Stimulated activated naive B cell treated with anti-CD40 and anti-IgM and Interleukin-4, amounts not matched to agents 10 μg/mL and 1 μg/mL and 100 μg/mL, for 72 hours (primary cell): Measurements from ENCODE around the gene ECE1.
"Not testable (repeated sequence)": the region's sequence is repeated elsewhere in the genome, so short reads cannot be mapped to it uniquely, and the experiment has no call there.

Experiments used
- ATAC-seq, 2 donors: fragments of 150-1000 bp; cut with Tn5 transposase; replicated peaks; 2 replicates each; pipeline ENCODE4 v1.10.0; 2021; ENCODE audit warnings: moderate library complexity in 1 of 2
- DNase-seq: peaks from one replicate; pipeline ENCODE4 v3.0.0; 2021
- H3K27ac Mint-ChIP-seq: one replicate; pipeline ENCODE4 v1.8.0; 2022; ENCODE audit warnings: mild to moderate bottlenecking, mixed read lengths
- H3K27me3 Mint-ChIP-seq, 2 donors: one replicate each; pipeline ENCODE4 v1.8.0; 2022; ENCODE audit warnings: mixed read lengths in 2 of 2
- H3K36me3 Mint-ChIP-seq, 2 donors: one replicate each; pipeline ENCODE4 v1.8.0; 2022; ENCODE audit warnings: mixed read lengths in 2 of 2, mild to moderate bottlenecking in 1 of 2
- H3K4me1 Mint-ChIP-seq, 2 donors: one replicate each; pipeline ENCODE4 v1.8.0; 2022; ENCODE audit warnings: mixed read lengths in 2 of 2, mild to moderate bottlenecking in 1 of 2
- H3K4me3 Mint-ChIP-seq, 2 donors: one replicate each; pipeline ENCODE4 v1.8.0; 2022; ENCODE audit warnings: mild to moderate bottlenecking in 2 of 2, mixed read lengths in 2 of 2, moderate library complexity in 1 of 2
- H3K9me3 Mint-ChIP-seq, 2 donors: one replicate each; pipeline ENCODE4 v1.8.0; 2022; ENCODE audit warnings: mixed read lengths in 2 of 2, mild to moderate bottlenecking in 1 of 2

The ECE1 gene

DNA sequence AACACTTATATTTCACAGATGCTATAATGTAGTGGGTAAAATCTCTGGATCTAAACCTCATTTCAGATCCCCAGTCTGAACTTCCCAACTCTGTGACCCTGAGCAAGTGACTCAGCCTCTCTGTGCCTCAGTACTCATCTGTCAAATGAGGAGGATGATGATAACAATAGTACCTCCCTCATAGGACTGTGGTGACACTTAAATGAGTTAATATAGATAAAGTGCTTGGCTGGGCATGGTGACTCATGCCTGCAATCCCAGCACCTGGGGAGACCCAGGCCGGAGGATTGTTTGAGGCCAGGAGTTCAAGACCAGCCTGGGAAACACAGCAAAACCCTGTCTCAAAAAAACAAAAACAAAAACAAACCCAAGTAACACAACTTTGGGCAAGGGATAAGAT lies 4.7 kb upstream of the ECE1 start:
- ATAC-seq: peak; percentile 22 to 32
- H3K4me3 Mint-ChIP-seq: peak overlapping the region; percentile 78 to 80
- H3K27me3 Mint-ChIP-seq: no peaks in the 10 kb centered on the region
- peak; percentile 55 for DNase-seq
- no peaks in the 10 kb centered on the region for H3K9me3 Mint-ChIP-seq
- H3K36me3 Mint-ChIP-seq: peaks cover 12 to 31% of the 10 kb centered on the region in 2 donors
- peaks cover 61 to 91% of the 10 kb centered on the region in 2 donors for H3K4me1 Mint-ChIP-seq
- H3K27ac Mint-ChIP-seq: peak overlapping the region; percentile 99

DNA sequence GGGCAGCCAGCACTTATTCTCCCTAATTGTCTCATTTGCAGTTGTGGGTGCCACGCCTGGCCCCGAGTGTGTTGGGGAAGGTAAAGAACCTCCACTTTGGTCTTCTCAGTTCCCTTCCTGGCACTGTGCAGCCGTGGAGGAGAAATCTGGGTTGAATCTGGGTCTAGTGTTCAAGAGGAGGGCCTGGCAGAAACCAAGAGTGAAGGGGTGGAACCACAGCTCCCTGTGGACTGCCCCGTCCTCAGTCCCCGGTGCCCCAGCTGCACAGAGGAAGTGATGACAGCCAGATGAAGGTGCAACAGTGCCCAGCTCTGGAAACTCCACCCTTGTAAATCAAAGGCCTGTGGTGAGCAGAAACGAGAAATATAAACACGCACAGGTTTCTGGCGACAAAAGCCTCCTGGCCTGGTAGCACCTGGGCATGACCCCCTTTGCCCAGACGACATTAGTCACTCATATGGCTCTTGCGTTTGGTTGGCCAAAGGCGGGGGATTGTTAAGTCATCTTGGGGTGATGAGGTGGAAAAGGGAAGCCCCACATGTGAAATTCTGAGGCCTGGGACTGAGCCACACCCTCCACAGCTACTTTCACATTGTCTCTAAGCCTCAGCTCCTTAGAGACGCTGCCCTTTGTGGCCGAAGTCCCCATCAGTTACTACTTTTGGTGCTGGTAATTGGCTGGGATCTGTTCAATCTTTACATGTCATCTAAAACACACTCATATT lies 4.2 kb upstream of the ECE1 start:
- H3K4me1 Mint-ChIP-seq: peaks cover 59 to 88% of the 10 kb centered on the region in 2 donors

DNA sequence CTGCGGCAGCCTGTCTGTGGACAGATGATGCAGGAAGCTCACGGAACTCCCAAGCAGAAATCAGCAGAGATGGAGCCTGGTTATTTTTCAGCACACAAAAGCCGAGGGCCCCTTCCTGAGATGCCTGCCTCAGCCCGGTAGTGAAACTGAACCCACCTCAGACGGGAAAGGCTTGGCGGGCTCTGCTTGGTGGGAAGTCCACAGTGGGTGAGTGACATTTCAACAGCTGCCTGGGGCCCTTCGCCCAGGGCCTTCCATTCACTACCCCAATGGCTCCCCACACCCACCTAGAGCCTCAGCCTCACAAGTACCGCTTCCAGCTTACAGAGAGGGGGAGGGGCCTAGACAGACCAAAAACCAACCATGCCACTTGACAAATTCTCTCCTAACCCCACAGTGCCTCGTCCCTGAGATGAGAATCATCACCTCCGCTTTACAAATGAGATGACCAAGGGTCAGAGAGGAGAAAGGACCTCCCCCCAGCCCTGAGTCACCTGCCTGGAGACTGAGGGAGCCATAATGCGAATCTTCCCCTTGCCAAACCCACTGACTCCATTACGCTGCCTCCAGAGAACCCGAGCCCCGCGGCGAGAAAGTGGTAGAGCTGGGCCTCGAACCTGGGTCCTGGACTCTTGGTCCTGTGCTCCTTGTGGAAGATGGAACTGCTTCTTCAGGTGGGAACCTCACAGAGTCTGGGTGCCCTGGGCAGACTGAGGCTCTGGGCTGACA lies 3.4 kb upstream of the ECE1 start:
- no peaks in the 10 kb centered on the region for H3K9me3 Mint-ChIP-seq
- H3K36me3 Mint-ChIP-seq: peaks cover 18 to 32% of the 10 kb centered on the region in 2 donors

More for the DNA sequence above, 4.2 kb upstream of the ECE1 start:
- H3K27ac Mint-ChIP-seq: peak overlapping the region; percentile 99
- H3K27me3 Mint-ChIP-seq: no peaks in the 10 kb centered on the region
- H3K4me3 Mint-ChIP-seq: peak overlapping the region; percentile 80 to 90
- H3K9me3 Mint-ChIP-seq: no peaks in the 10 kb centered on the region
- DNase-seq: peak; percentile 97
- peaks cover 15 to 29% of the 10 kb centered on the region in 2 donors for H3K36me3 Mint-ChIP-seq
- peak; percentile 70 to 71 for ATAC-seq

DNA sequence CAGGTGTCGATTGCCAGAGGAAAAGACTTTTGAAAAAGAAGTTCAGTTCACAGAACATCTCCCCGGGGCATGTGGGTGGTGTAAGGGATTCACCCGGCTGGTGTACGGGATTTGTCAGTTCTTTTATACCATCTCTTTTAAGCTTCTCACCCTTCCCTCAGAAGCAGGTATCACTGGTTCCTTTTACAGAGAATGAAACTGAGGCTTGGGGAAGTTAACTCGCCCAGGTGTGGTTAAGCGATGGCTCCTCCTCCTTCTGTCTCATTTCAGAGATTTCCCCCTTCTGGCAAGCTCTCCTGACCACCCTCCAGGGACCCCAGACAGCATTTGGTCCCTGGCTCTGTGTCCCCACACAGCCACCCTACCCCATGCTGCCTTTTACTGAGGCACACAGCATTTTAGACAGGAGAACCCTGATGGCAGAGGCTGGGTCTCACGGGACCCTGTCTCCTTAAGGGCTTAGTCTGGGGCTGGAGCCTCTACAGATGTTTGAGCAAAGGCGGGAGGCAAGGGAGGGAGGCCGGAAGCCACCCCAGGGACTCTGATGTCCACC lies 2.8 kb upstream of the ECE1 start:
- H3K27ac Mint-ChIP-seq: peak overlapping the region; percentile 99
- DNase-seq (peak; percentile 87), ATAC-seq (peak; percentile 30 to 36)
- H3K27me3 Mint-ChIP-seq: no peaks in the 10 kb centered on the region
- H3K4me1 Mint-ChIP-seq: peaks cover 55 to 88% of the 10 kb centered on the region in 2 donors
- peak overlapping the region; percentile 80 to 90 for H3K4me3 Mint-ChIP-seq
- H3K9me3 Mint-ChIP-seq: no peaks in the 10 kb centered on the region
- peaks cover 20 to 32% of the 10 kb centered on the region in 2 donors for H3K36me3 Mint-ChIP-seq

More for the DNA sequence above, 3.4 kb upstream of the ECE1 start:
- Mint-ChIP-seq H3K4me1 (peaks cover 55 to 88% of the 10 kb centered on the region in 2 donors), H3K27ac (peak overlapping the region; percentile 99), H3K27me3 (no peaks in the 10 kb centered on the region), H3K4me3 (peak overlapping the region; percentile 80 to 90)
- ATAC-seq: peak; percentile 45 to 52
- peak; percentile 86 for DNase-seq

DNA sequence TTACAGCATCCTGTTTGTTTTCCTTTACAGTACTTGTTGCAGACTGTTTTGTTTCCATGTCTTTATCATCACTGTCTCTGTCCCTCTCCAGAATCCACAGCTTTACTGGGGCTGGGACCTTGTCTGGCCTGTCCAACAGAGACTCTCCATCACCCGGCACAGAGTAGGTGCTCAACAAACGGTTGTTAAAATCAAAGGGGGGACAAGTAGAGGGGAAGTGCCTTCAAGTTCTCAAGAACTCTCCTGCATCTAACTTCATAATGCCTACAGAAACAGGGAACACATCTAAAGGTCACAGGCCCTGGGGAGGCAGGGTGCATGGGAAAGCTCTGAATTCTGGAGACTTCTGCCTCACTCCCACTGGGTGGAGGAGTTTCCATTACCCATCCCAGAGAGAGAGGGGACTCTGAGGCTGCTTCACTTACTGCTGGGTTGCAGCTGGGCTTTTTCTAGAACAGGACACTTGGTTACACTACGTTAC lies 2.3 kb upstream of the ECE1 start:
- no peaks in the 10 kb centered on the region for H3K9me3 Mint-ChIP-seq
- H3K27ac Mint-ChIP-seq: peak overlapping the region; percentile 99
- no peak for ATAC-seq
- H3K36me3 Mint-ChIP-seq: peaks cover 21 to 32% of the 10 kb centered on the region in 2 donors
- H3K4me3 Mint-ChIP-seq: peak overlapping the region; percentile 80 to 90
- no peaks in the 10 kb centered on the region for H3K27me3 Mint-ChIP-seq
- no peak for DNase-seq
- peaks cover 54 to 88% of the 10 kb centered on the region in 2 donors for H3K4me1 Mint-ChIP-seq

DNA sequence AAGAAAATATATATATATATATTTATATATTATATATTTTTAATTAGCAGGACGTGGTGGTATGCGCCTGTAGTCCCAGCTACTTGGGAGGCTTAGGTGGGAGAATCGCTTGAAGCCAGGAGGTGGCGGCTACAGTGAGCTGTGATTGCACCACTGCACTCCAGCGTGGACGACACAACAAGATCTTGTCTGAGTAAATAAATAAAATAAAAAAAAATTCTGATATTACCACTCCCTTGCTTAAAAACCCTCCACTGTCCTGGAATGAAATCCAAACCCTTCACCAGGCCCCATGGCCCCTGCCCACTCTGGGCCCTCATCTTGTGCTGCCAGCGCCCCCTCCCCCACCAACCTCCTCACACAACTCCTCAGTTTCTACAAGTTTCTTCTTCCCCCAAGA lies 1.7 kb upstream of the ECE1 start:
- Mint-ChIP-seq H3K27ac (peak overlapping the region; percentile 99), H3K9me3 (no peaks in the 10 kb centered on the region), H3K36me3 (peaks cover 23 to 31% of the 10 kb centered on the region in 2 donors), H3K4me3 (peak overlapping the region; percentile 80 to 90), H3K27me3 (no peaks in the 10 kb centered on the region), H3K4me1 (peaks cover 52 to 85% of the 10 kb centered on the region in 2 donors)
- no peak for DNase-seq
- no peak for ATAC-seq

DNA sequence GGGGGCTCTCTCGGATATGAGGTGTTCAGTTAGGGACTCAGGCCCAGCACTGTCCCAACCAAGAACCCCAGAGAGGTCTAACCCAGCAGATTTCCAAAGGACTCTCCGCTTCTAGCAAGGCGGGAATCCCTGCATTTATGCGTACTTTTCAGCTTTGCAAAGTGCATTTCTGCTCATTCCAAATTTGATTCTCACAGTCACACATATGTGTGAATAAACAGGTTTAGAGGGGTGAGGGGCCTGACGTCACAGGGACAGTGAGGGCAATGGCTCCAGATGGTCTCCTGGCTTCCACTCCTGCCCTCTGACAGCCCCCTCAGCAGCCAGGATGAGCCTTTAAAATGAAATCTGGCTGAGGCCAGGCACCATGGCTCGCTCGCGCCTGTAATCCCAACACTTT lies 921 bp upstream of the ECE1 start:
- Mint-ChIP-seq H3K36me3 (peaks cover 23 to 33% of the 10 kb centered on the region in 2 donors), H3K27ac (peak overlapping the region; percentile 93), H3K27me3 (no peaks in the 10 kb centered on the region), H3K9me3 (no peaks in the 10 kb centered on the region), H3K4me3 (peak overlapping the region; percentile 82 to 96), H3K4me1 (peaks cover 50 to 83% of the 10 kb centered on the region in 2 donors)
- no peak for DNase-seq
- no peak for ATAC-seq

DNA sequence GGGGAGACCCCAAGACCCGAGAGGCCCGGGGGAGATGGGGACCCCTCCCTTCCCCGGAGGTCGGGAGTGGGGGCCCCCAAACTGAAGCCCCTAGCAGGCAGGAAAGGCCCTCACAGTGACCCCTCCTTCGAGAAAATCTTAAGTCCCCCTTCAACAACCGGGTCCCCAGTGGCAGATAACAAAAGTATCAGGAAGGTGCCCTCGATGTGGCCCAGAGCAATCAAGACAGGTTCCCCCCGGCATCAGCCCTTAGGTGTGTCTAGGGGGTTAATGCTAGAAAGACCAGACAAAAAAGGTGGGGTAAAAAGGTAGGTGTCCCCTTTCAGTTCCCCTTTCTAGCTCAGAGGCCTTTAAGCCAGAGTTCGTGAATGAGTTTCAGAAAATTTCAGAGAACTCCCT lies 282 bp upstream of the ECE1 start:
- H3K9me3 Mint-ChIP-seq: no peaks in the 10 kb centered on the region
- DNase-seq (peak; percentile 69), ATAC-seq (peak; percentile 15 to 21)
- no peaks in the 10 kb centered on the region for H3K27me3 Mint-ChIP-seq
- H3K4me1 Mint-ChIP-seq: peaks cover 47 to 80% of the 10 kb centered on the region in 2 donors
- peak overlapping the region; percentile 82 to 96 for H3K4me3 Mint-ChIP-seq
- H3K36me3 Mint-ChIP-seq: peaks cover 23 to 33% of the 10 kb centered on the region in 2 donors
- H3K27ac Mint-ChIP-seq: peak overlapping the region; percentile 93

DNA sequence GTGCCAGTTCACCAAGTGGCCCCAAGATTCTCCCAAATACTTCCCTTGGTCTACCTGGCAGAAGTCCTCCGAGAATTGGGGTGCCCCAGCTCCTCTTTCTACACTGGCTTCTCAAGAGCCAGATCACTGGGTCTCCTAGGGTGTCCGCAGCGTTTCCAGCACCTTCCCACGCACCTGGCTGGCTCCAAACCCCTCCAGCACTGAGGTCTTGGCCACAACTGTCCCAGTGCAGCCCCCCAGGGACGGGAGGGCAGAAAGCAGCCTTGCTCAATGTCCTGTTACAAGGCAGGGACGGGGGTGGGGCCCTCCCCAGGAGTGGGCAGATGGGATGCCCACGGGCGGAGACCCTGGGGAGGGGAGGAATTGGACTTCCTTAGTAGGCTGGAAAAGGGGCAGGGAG lies 1.1 kb downstream of the ECE1 start:
- Mint-ChIP-seq H3K9me3 (no peaks in the 10 kb centered on the region), H3K27me3 (no peaks in the 10 kb centered on the region), H3K4me1 (peaks cover 50 to 81% of the 10 kb centered on the region in 2 donors), H3K4me3 (peak overlapping the region; percentile 95 to 96), H3K27ac (peak overlapping the region; percentile 98), H3K36me3 (peaks cover 30 to 42% of the 10 kb centered on the region in 2 donors)
- ATAC-seq: no peak
- no peak for DNase-seq

DNA sequence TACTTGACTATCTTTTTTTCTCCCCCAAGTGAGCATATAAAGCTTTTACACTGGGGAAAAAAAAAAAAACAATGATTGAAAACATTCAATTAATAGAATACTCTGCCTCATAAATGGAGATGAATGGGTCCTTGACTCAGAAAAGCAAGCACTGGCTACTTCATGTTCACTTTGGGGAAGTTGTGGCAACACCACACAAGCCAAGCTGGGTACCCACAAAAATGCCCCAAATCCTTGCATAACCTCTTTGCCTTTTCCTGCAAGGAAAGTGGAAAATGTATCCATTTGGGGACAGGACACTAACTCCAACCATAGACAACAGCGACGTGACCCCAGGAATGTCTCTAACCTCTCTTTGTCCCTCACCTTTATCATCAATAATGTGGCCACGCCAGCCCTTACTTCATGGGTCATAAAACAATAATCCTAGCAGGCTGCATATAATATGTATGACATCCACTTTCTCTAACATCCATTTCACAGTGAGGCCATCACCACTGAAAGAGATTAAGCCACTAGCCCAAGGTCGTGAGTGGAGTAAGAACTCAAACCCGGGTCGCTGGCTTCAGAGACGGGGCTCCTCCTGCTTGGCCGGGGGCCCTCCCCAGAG lies 2.3 kb downstream of the ECE1 start:
- H3K4me1 Mint-ChIP-seq: peaks cover 46 to 79% of the 10 kb centered on the region in 2 donors
- peak overlapping the region; percentile 95 to 96 for H3K4me3 Mint-ChIP-seq

DNA sequence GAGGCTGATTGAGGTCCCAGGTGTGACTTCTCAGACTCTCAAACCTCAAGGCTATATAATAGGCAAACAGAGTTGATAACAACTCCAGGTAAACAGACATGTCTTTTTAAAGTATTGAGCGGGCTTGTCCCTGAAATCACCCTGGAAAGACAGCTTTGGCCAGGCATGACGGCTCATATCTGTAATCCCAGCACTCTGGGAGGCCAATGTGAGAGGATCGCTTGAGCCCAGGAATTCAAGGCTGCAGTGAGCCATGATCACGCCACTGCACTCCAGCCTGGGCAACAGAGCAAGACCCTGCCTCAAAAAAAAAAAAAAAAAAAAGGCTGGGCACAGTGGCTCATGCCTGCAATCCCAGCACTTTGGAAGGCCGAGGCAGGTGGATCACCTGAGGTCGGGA lies 4.9 kb downstream of the ECE1 start:
- H3K27ac Mint-ChIP-seq: peak overlapping the region; percentile 95
- peak overlapping the region; percentile 43 to 62 for H3K4me3 Mint-ChIP-seq
- peaks cover 42 to 76% of the 10 kb centered on the region in 2 donors for H3K4me1 Mint-ChIP-seq
- DNase-seq, H3K27me3 Mint-ChIP-seq, H3K9me3 Mint-ChIP-seq, ATAC-seq: not testable (repeated sequence)
- H3K36me3 Mint-ChIP-seq: peaks cover 44 to 54% of the 10 kb centered on the region in 2 donors

More for the DNA sequence above, 2.3 kb downstream of the ECE1 start:
- DNase-seq (no peak), ATAC-seq (no peak)
- Mint-ChIP-seq H3K27me3 (no peaks in the 10 kb centered on the region), H3K9me3 (no peaks in the 10 kb centered on the region), H3K36me3 (peaks cover 39 to 48% of the 10 kb centered on the region in 2 donors), H3K27ac (peak overlapping the region; percentile 98)

DNA sequence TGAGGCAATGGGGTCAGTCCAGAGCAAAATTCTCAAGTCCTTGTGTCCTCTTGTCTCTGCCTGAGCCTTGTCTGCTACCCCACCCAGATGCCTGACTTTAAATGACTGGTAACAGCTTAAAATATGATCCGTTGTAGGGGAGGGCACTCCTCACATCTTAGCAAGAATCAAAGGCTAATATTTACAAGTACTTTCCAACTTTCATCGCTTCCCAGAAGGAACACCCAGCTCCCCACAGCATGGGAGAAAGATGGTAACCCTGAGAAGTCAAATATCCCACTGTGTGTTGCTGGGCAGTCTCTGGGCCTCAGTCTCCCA lies 5.2 kb downstream of the ECE1 start:
- H3K27me3 Mint-ChIP-seq: no peaks in the 10 kb centered on the region
- DNase-seq: no peak
- peak overlapping the region; percentile 95 for H3K27ac Mint-ChIP-seq
- peaks cover 46 to 78% of the 10 kb centered on the region in 2 donors for H3K4me1 Mint-ChIP-seq
- no peaks in the 10 kb centered on the region for H3K9me3 Mint-ChIP-seq
- H3K4me3 Mint-ChIP-seq: peak overlapping the region; percentile 43 to 62
- H3K36me3 Mint-ChIP-seq: peaks cover 48 to 58% of the 10 kb centered on the region in 2 donors
- ATAC-seq: no peak

DNA sequence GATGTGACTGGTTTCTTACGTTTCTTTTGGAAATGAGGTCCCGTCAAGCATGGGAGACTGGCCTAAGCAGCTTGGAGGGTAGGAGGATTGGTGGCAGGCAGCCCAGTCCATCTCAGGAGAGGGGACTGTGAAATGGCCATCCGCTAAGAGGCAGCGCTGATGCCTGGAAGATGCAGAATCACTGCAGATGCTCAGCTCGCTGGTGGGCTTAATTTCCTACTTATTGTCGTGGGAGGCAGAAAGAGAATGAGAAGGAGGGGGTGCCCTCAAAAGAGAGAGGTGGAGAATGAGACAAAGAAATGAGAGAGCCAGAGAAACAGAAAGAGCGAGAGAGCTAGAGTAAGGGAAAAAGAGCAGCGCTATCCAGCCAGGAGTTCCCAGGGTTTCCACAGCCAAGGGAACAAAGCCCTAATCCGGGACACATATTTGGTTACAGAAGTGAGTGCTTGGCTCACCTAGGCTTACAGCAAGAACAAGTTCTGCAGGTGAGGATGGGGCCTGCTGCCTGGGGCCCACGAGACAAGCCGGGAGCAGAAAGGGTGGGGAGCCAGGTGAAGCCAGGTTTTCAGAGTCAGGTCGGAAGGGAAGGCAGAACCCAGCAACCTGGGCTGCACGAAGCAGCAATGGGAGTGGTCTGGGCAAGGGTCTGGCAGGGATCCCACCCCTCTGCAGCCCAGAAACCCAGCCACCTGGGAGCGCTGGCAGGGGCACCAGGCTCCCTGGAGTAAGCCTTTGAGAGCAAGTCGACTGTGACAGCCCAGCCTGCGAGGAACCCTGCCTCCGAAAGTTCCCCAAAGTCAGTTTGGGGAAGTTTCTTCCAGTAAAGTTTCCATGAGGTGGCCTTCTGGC lies 5.8 kb downstream of the ECE1 start:
- peaks cover 44 to 81% of the 10 kb centered on the region in 2 donors for H3K4me1 Mint-ChIP-seq
- H3K9me3 Mint-ChIP-seq: no peaks in the 10 kb centered on the region
- ATAC-seq: peak; percentile 54 to 75
- peaks cover 46 to 56% of the 10 kb centered on the region in 2 donors for H3K36me3 Mint-ChIP-seq
- DNase-seq: peak; percentile 37
- H3K27ac Mint-ChIP-seq: peak overlapping the region; percentile 95
- H3K4me3 Mint-ChIP-seq: peak overlapping the region; percentile 43 to 63
- no peaks in the 10 kb centered on the region for H3K27me3 Mint-ChIP-seq
